Effector CD4-positive, alpha-beta T cell (primary cell): ENCODE results near the gene PRAMEF7. TPM values are rescaled to one million over a fixed set of nuclear protein-coding genes. Genes with fewer than 3 reads are reported as not detected.
"Not testable (repeated sequence)": the region's sequence is repeated elsewhere in the genome, so short reads cannot be mapped to it uniquely, and the experiment has no call there.

ENCODE experiments used
- DNase-seq: peaks from one replicate; pipeline ENCODE4 v3.0.0-alpha.2; 2020
- total RNA-seq: gene quantifications from one replicate; lab custom pipeline; 2026; lab: John Stamatoyannopoulos, UW

Gene PRAMEF7
- total RNA-seq: not detected

GRCh38 chr1:12916310-12916709 lies at the start of gene PRAMEF7:
Gene PRAMEF7, plus strand, starts transcription at chr1:12916610. Its CDS starts 1,083 bp downstream, at chr1:12917693.
- DNase-seq: not testable (repeated sequence)

DNA sequence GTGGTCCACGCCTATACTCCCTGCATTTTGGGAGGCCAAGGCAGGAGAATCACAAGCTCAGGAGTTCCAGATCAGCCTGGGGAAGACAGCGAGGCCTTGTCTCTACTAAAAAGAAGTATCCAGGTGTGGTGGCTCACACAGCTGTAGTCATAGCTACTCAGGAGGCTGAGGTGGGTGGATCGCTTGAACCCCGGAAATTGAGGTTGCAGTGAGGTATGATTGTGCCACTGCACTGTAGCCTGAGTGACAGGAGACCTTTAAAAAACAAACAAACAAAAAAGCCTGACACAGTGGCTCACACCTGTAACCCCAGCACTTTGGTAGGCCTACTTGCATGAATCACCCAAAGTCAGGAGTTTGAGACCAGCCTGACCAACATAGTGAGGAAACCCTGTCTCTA lies 38.0 kb upstream of the PRAMEF7 start:
- not testable (repeated sequence) for DNase-seq

DNA sequence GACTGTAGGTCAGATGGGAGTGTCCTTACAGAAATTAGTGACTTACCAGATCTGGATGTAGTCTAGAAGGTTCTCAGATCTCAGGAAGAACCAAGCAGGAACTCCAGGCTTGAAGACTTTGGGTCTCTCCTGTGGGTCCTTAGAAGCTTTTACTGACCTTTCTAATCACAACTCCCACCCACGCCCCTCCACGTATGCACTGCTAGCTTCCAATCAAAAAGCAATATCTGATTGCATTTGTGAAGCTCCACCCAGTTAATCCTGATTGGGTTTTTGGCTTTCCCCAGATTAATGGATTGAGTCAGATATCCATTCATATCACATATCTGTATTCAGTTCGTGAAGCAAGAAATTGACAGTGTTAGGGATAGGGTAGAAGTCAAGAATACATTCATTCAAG lies 30.3 kb upstream of the PRAMEF7 start, which contains the start of gene PRAMEF4:
Gene PRAMEF4, minus strand, starts transcription at position 101 of the 400 bp plus-strand sequence. CDS start 2,807 bp downstream, outside the sequence.
- DNase-seq: not testable (repeated sequence)

DNA sequence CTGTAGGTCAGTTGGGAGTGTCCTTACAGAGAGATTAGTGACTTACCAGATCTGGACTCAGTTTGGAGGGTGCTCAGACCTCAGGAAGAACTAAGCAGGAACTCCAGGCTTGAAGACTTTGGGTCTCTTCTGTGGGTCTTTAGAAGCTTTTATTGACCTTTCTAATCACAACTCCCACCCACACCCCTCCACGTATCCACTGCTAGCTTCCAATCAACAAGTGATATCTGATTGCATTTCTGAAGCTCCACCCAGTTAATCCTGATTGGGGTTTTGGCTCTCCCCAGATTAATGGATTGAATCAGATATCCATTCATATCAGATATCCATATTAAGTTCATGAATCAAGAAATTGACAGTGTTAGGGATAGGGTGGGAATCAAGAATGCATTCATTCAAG lies 18.2 kb upstream of the PRAMEF7 start, which contains the start of gene PRAMEF10:
Gene PRAMEF10, minus strand, starts transcription at position 101 of the 400 bp plus-strand sequence. CDS start 2,423 bp downstream, outside the sequence.
- DNase-seq: not testable (repeated sequence)

DNA sequence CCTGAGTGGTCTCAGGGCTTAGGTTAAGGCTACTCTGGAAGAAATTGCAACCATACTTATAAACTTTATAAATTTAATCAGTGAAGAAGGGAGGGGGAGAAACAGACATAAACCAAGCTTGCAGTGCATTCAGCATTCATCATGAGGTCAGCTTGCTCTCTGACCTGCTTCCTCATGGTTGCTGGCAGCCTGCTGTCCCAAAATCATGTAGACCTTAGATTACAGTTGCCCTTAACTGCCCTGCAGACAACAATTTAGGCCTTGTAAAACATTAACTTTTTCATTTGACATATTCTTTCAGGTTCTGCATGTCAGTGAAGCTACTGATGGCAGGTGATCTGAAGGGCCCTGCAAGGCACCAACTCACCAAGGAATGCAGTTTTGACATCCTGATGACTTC lies 17.2 kb upstream of the PRAMEF7 start:
- DNase-seq: not testable (repeated sequence)

DNA sequence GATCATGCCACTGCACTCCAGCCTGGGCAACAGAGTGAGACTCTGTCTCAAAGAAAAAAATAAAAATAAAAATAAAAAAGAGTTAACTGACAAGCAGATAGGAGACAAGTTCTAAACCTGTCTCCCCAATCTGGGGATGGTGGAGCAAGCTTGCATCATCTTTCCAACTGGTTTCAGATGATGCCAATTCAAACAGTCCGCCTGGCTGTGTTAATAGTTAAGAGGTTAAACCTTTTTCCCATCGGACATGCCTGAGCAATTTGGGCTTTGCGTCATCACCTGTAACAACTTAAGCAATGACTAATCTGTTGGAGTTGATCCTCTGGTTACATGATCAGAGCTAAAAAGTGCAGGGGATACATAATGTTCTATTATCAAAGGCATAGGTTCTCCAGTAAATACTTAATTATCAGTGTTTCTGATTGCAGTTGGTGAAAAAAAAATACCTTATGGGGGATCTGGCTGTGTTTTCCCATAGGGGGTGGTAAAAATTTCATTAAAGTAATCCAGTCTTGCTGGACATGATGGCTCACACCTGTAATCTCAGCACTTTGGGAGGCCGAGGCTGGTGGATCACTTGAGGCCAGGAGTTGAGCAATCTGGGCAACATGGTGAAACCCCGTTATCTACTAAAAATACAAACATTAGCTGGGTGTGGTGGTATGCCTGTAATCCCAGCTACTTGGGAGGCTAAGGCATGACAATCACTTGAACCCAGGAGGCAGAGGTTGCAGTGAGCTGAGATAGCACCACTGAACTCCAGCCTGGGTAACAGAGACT lies 12.4 kb upstream of the PRAMEF7 start:
- not testable (repeated sequence) for DNase-seq

DNA sequence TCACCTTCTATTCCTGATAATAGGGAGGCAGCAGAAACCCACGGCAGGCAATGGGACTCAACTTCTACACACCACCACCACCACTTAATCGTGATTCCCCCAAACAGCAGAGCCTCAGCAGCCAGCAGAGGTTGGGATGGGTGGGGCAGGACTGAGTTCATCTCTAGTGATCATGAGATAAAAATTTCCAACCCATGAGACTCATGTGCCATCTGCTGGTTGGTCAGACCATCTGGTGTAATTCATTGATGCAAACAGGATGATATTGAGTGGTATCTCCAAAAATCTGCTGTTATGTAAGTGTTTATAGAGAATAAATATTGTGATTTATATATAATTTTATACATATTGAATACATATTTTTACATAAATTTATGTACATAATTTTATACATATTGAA lies 5.3 kb downstream of the PRAMEF7 start:
- DNase-seq: not testable (repeated sequence)

DNA sequence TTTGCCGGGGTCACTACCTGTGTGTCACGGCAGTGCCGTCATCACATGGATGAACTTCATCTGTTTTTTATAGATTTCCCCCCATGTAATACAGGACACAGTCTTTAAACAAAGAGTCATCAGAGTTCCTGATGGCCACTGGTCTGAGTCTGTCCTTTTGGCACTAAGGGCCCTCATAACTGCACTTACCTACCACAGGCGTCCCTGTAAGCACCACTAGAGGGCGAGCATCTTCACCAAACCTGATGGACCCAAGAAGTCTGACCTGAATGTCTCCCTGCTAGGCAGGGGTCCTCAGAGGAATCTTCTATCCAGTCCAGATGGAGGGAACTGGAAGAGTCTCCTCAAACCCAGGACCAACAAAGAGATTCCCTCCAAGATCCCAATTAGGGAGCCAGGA lies 8.0 kb downstream of the PRAMEF7 start:
- not testable (repeated sequence) for DNase-seq

GRCh38 chr1:12947480-12947879 lies 31.1 kb downstream of the PRAMEF7 start, which contains the start of gene PRAMEF6:
Gene PRAMEF6, minus strand, starts transcription at chr1:12947580. Its CDS starts 5,062 bp downstream, at chr1:12942518.
- not testable (repeated sequence) for DNase-seq
